DOHH2 (cell line): Measurements from ENCODE around the gene ARAP1.

ENCODE experiments used
- CTCF ChIP-seq: fragments of 200-600 bp; sonication (generic); IDR thresholded peaks from one replicate; pipeline ENCODE4 v1.5.1; 2014; ENCODE audit warnings: antibody characterized with exemption, mild to moderate bottlenecking, low read depth, low read length; ENCODE audit not compliant: poor library complexity, severe bottlenecking
- EZH2phosphoT487 ChIP-seq: fragments of 200-600 bp; sonication (generic); IDR thresholded peaks from 2 replicates; pipeline ENCODE4 v1.6.1; 2017; ENCODE audit warnings: borderline replicate concordance, mild to moderate bottlenecking, antibody characterized with exemption, low read length, moderate library complexity, mixed read lengths

DNA sequence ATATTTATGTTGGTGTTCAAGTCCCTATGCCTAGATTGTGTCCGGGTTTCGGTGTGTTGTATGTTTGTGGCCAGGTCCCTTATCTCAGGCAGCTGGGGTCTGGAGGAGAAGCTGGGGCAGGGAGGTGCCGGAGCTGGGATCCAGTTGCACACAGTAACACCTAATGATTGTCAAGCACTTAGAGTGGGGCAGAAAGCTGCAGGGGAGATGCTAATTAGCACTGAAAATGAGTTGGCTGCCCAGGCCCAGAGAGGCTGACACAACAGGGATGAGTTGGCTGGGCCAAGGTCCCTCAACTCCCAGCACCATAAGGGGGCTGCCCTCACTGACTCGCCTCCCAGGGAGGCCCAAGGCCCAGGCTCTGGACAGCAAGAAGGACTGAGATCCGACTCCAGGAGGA is 90.2 kb downstream of the ARAP1 start:
- TF ChIP-seq CTCF (no peak), EZH2phosphoT487 (no peak)
